Loucy (cell line): ENCODE results near the gene RAD51B.

Experiments
- H2AFZ ChIP-seq: fragments of 200-600 bp; sonication (generic); 2 replicates; pipeline ENCODE4 v1.6.0; 2016; ENCODE audit warnings: antibody characterized with exemption, mild to moderate bottlenecking, low read length, moderate library complexity
- H3F3A ChIP-seq: fragments of 200-600 bp; 2 replicates; pipeline ENCODE4 v1.6.0; 2016; ENCODE audit warnings: antibody characterized with exemption, low read depth, mild to moderate bottlenecking
- H3K27me3 ChIP-seq: fragments of 200-600 bp; sonication (generic); 2 replicates; pipeline ENCODE4 v1.6.1; 2014; ENCODE audit warnings: low read length, mild to moderate bottlenecking; ENCODE audit not compliant: insufficient read depth, poor library complexity, severe bottlenecking
- H3K36me3 ChIP-seq: fragments of 200-600 bp; sonication (generic); 2 replicates; pipeline ENCODE4 v1.6.1; 2016; ENCODE audit warnings: low read length; ENCODE audit not compliant: insufficient read depth
- H3K4me1 ChIP-seq: fragments of 200-600 bp; sonication (generic); 2 replicates; pipeline ENCODE4 v1.5.1; 2014; ENCODE audit warnings: low read length, mild to moderate bottlenecking; ENCODE audit not compliant: insufficient read depth, poor library complexity, severe bottlenecking
- H3K4me2 ChIP-seq: fragments of 200-600 bp; sonication (generic); 2 replicates; pipeline ENCODE4 v1.6.0; 2014; ENCODE audit warnings: antibody characterized with exemption, low read length, low read depth, mild to moderate bottlenecking; ENCODE audit not compliant: poor library complexity, severe bottlenecking
- H3K4me3 ChIP-seq: fragments of 200-600 bp; sonication (generic); 2 replicates; pipeline ENCODE4 v1.5.1; 2014; ENCODE audit warnings: low read length, mild to moderate bottlenecking, mixed read lengths; ENCODE audit not compliant: poor library complexity, severe bottlenecking
- H3K79me2 ChIP-seq: fragments of 200-600 bp; sonication (generic); 2 replicates; pipeline ENCODE4 v1.6.1; 2014; ENCODE audit warnings: low read length; ENCODE audit not compliant: insufficient read depth
- H3K9ac ChIP-seq: fragments of 200-600 bp; sonication (generic); 2 replicates; pipeline ENCODE4 v1.6.0; 2014; ENCODE audit warnings: mild to moderate bottlenecking, low read depth, low read length, moderate library complexity; ENCODE audit not compliant: poor library complexity, severe bottlenecking
- H3K9me2 ChIP-seq: fragments of 200-600 bp; sonication (generic); replicated peaks from 2 replicates; pipeline ENCODE4 v1.6.1; 2016; ENCODE audit warnings: low read depth, low read length, mixed read lengths
- H3K9me3 ChIP-seq: fragments of 200-600 bp; sonication (generic); 2 replicates; pipeline ENCODE4 v1.6.1; 2014; ENCODE audit warnings: mild to moderate bottlenecking, antibody characterized with exemption, low read length, low read depth; ENCODE audit not compliant: insufficient read depth
- H4K20me1 ChIP-seq: fragments of 200-600 bp; sonication (generic); 2 replicates; pipeline ENCODE4 v1.6.0; 2014; ENCODE audit warnings: antibody characterized with exemption, low read length, mild to moderate bottlenecking; ENCODE audit not compliant: insufficient read depth, poor library complexity, severe bottlenecking
- CTCF ChIP-seq: fragments of 200-600 bp; sonication (generic); conservative IDR thresholded peaks from 2 replicates; pipeline ENCODE4 v1.5.1; 2014; ENCODE audit warnings: mild to moderate bottlenecking, antibody characterized with exemption, low read length
- EZH2phosphoT487 ChIP-seq: fragments of 200-600 bp; IDR thresholded peaks from 2 replicates; pipeline ENCODE4 v1.6.1; 2018; ENCODE audit warnings: antibody characterized with exemption, mild to moderate bottlenecking, moderate library complexity, borderline replicate concordance

The RAD51B gene

GRCh38 chr14:68651652-68652432, 832.3 kb downstream of the RAD51B start:
- Histone ChIP-seq H3K9ac (no peak overlapping the region), H3K27me3 (no peaks in the 10 kb centered on the region), H3K9me2 (no peaks in the 10 kb centered on the region), H4K20me1 (no peaks in the 10 kb centered on the region), H3F3A (no peaks in the 10 kb centered on the region), H3K4me2 (no peak overlapping the region), H3K36me3 (no peaks in the 10 kb centered on the region), H3K9me3 (no peaks in the 10 kb centered on the region), H3K4me1 (peaks cover 34% of the 10 kb centered on the region), H3K79me2 (no peaks in the 10 kb centered on the region), H3K4me3 (no peak overlapping the region), H2AFZ (no peak overlapping the region)
- TF ChIP-seq EZH2phosphoT487 (no peak), CTCF (no peak)

DNA sequence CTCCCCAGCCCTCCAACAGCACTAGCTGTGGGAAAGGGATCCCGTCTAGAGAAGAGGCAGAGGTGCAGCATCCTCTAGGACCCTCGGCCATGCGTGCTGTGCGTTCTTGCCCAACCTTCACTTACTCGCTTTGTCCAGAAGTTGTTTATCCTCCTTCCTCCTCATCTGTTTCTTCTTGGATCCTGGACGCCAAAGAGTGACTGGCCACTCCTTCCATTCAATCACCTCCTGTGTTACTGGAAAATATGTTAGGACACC, 832.8 kb downstream of the RAD51B start:
- H3K4me3 ChIP-seq: no peak overlapping the region
- H3K27me3 ChIP-seq: no peaks in the 10 kb centered on the region
- H3F3A ChIP-seq: no peaks in the 10 kb centered on the region
- no peaks in the 10 kb centered on the region for H4K20me1 ChIP-seq
- no peak overlapping the region for H3K9ac ChIP-seq
- peaks cover 35% of the 10 kb centered on the region for H3K4me1 ChIP-seq
- H3K36me3 ChIP-seq: no peaks in the 10 kb centered on the region
- TF ChIP-seq CTCF (no peak), EZH2phosphoT487 (no peak)
- no peaks in the 10 kb centered on the region for H3K79me2 ChIP-seq
- no peaks in the 10 kb centered on the region for H3K9me2 ChIP-seq
- H3K4me2 ChIP-seq: no peak overlapping the region
- H2AFZ ChIP-seq: no peak overlapping the region
- H3K9me3 ChIP-seq: no peaks in the 10 kb centered on the region

DNA sequence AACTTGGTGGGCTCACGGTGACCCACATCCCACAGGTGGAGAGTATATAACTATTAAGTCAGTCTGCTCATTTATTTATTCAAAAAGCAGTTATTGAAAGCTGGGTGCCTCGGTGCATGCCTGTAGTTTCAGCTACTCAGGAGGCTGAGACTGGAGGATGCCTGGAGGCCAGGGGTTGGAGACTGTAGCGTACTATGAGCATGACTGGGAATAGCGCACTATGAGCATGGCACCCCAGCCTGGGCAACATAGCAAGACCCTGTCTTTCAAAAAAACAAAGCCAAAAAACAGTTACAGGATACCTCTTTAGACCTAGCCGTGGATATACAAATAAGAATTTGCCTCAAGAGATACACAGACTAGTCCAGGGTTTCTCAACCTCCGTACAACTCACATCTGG, 833.5 kb downstream of the RAD51B start:
- Histone ChIP-seq H3K36me3 (no peaks in the 10 kb centered on the region), H3K4me1 (peaks cover 35% of the 10 kb centered on the region), H3K4me3 (no peak overlapping the region), H3K9me3 (no peaks in the 10 kb centered on the region), H4K20me1 (no peaks in the 10 kb centered on the region), H2AFZ (no peak overlapping the region), H3K9ac (no peak overlapping the region), H3K79me2 (no peaks in the 10 kb centered on the region), H3K27me3 (no peaks in the 10 kb centered on the region), H3K9me2 (no peaks in the 10 kb centered on the region), H3K4me2 (no peak overlapping the region), H3F3A (no peaks in the 10 kb centered on the region)
- TF ChIP-seq EZH2phosphoT487 (no peak), CTCF (no peak)
